Measurements from ENCODE around the gene CPZ. TPM values are rescaled to one million over a fixed set of nuclear protein-coding genes. Genes with fewer than 3 reads are reported as not detected.

CPZ gene
- total RNA-seq, 1 donor from 2014 or later: 0.27 TPM

- H3K4me1 Mint-ChIP-seq (ENCODE audit: low read depth, unreplicated experiment): peaks cover 3% of the 10 kb centered on the region
- H3K9me3 Mint-ChIP-seq (ENCODE audit: unreplicated experiment): peaks cover 4% of the 10 kb centered on the region
- H3K4me3 Mint-ChIP-seq (ENCODE audit: unreplicated experiment): no peak overlapping the region
Measured at GRCh38 chr4:8552581-8553205, 39.9 kb upstream of the CPZ start.

GRCh38 chr4:8553216-8553615, 39.3 kb upstream of the CPZ start:
- Mint-ChIP-seq H3K27me3 (ENCODE audit: unreplicated experiment) (peaks cover 2% of the 10 kb centered on the region), H3K27ac (ENCODE audit: unreplicated experiment) (no peak overlapping the region), H3K4me1 (ENCODE audit: low read depth, unreplicated experiment) (peaks cover 3% of the 10 kb centered on the region), H3K36me3 (ENCODE audit: unreplicated experiment) (no peaks in the 10 kb centered on the region), H3K9me3 (ENCODE audit: unreplicated experiment) (peaks cover 4% of the 10 kb centered on the region), H3K4me3 (ENCODE audit: unreplicated experiment) (no peak overlapping the region)
- no peak for TF ChIP-seq CTCF (IDR thresholded peaks at IDR 0.05; ENCODE audit: partially characterized antibody, unreplicated experiment)
- DNase-seq: no peak

More at GRCh38 chr4:8552581-8553205, 39.9 kb upstream of the CPZ start:
- Mint-ChIP-seq H3K27me3 (ENCODE audit: unreplicated experiment) (peaks cover 2% of the 10 kb centered on the region), H3K36me3 (ENCODE audit: unreplicated experiment) (no peaks in the 10 kb centered on the region), H3K27ac (ENCODE audit: unreplicated experiment) (no peak overlapping the region)
- no peak for DNase-seq
- TF ChIP-seq CTCF (IDR thresholded peaks at IDR 0.05; ENCODE audit: partially characterized antibody, unreplicated experiment): no peak

GRCh38 chr4:8553991-8554405, 38.6 kb upstream of the CPZ start:
- Mint-ChIP-seq H3K4me1 (ENCODE audit: low read depth, unreplicated experiment) (no peaks in the 10 kb centered on the region), H3K36me3 (ENCODE audit: unreplicated experiment) (no peaks in the 10 kb centered on the region), H3K27me3 (ENCODE audit: unreplicated experiment) (no peaks in the 10 kb centered on the region), H3K27ac (ENCODE audit: unreplicated experiment) (no peak overlapping the region), H3K4me3 (ENCODE audit: unreplicated experiment) (no peak overlapping the region), H3K9me3 (ENCODE audit: unreplicated experiment) (peaks cover 4% of the 10 kb centered on the region)
- no peak for DNase-seq
- no peak for TF ChIP-seq CTCF (IDR thresholded peaks at IDR 0.05; ENCODE audit: partially characterized antibody, unreplicated experiment)

- H3K27ac Mint-ChIP-seq (ENCODE audit: unreplicated experiment): no peak overlapping the region
- peaks cover 6% of the 10 kb centered on the region for H3K9me3 Mint-ChIP-seq (ENCODE audit: unreplicated experiment)
- H3K36me3 Mint-ChIP-seq (ENCODE audit: unreplicated experiment): no peaks in the 10 kb centered on the region
- TF ChIP-seq CTCF (IDR thresholded peaks at IDR 0.05; ENCODE audit: partially characterized antibody, unreplicated experiment): no peak
- H3K4me3 Mint-ChIP-seq (ENCODE audit: unreplicated experiment): no peak overlapping the region
- peaks cover 1% of the 10 kb centered on the region for H3K27me3 Mint-ChIP-seq (ENCODE audit: unreplicated experiment)
- no peaks in the 10 kb centered on the region for H3K4me1 Mint-ChIP-seq (ENCODE audit: low read depth, unreplicated experiment)
- DNase-seq: no peak
Measured at GRCh38 chr4:8554555-8555100, 37.9 kb upstream of the CPZ start.

- H3K9me3 Mint-ChIP-seq (ENCODE audit: unreplicated experiment): peaks cover 6% of the 10 kb centered on the region
- TF ChIP-seq CTCF (IDR thresholded peaks at IDR 0.05; ENCODE audit: partially characterized antibody, unreplicated experiment): no peak
- no peaks in the 10 kb centered on the region for H3K36me3 Mint-ChIP-seq (ENCODE audit: unreplicated experiment)
- DNase-seq: no peak
- H3K27ac Mint-ChIP-seq (ENCODE audit: unreplicated experiment): no peak overlapping the region
- H3K27me3 Mint-ChIP-seq (ENCODE audit: unreplicated experiment): peaks cover 1% of the 10 kb centered on the region
- H3K4me3 Mint-ChIP-seq (ENCODE audit: unreplicated experiment): no peak overlapping the region
- H3K4me1 Mint-ChIP-seq (ENCODE audit: low read depth, unreplicated experiment): no peaks in the 10 kb centered on the region
Measured at GRCh38 chr4:8555716-8556115, 36.8 kb upstream of the CPZ start.
